GDM1 (cell line): ENCODE results near the gene PCAT7.
A peak's percentile ranks its signal among the peaks of the same experiment; 100 is the strongest.

ENCODE experiments used
- DNase-seq: peaks from one replicate; lab custom pipeline; 2025; lab: John Stamatoyannopoulos, UW

PCAT7 gene

GRCh38 chr9:94603259-94604160 is 48.6 kb downstream of the PCAT7 start:
- peak; percentile 33 for DNase-seq

DNA sequence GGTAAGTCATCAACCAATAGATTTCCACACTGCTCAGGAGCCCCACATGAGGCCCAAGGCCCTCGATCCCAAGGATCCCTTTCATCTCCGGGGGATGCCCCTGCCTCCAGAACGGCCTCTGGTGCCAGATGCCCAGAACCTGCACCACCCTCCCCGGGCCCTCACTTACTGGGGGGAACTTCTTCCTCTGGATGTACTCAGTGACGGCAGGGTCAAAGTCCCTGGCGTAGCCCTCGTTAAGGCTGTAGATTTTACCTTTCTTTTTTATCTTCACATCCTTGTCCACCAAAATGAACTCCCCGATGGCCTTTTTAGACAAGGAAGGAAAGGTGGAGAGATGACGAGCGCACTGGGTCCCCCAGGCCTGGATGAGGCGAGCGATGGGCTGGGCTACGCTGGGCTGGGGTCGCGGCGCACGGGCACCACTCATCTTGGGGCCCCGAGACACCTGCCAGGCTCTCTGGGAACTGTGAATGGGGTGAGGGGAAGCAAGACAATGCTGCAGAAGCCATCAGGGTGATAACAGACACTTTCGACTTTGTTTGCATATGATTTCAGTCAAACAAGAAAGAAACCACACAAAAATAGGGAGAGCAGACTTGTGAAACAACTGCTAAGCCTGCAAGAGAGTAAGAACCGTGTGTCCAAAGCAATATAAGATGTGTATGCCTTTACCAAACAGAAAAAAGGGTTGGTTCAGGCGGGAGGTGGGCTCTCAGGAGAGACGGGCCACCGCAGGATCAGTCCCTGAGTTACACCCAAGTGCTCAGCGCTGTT is 52.0 kb downstream of the PCAT7 start:
- no peak for DNase-seq

GRCh38 chr9:94607423-94607691 is 52.5 kb downstream of the PCAT7 start:
- no peak for DNase-seq

- DNase-seq = no peak
Observed at GRCh38 chr9:94610181-94610606, 55.3 kb downstream of the PCAT7 start.

DNA sequence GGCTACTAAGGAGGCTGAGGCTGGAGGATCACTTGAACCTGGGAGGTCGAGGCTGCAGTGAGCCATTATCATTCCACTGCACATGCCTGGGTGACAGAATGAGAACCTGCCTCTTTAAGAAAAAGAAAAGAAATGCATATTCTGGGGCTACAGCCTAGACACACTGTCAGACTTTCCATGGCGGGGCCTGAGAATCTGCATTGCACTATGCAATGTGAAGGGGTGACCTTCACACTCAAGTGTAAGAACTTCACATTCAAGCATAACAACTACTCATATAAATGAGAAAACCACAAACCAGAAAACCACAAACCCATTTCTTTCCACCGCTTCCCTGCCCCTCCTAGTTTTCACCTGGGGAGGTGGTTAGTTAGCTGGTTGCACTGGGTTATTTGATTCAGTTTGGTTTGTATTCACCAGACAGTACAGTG is 56.8 kb downstream of the PCAT7 start:
- DNase-seq = no peak

- no peak for DNase-seq
Observed at GRCh38 chr9:94612071-94612470, 57.2 kb downstream of the PCAT7 start.

GRCh38 chr9:94613003-94613402 is 58.1 kb downstream of the PCAT7 start:
- DNase-seq = no peak

GRCh38 chr9:94619026-94619425 is 64.1 kb downstream of the PCAT7 start:
- DNase-seq = no peak
